A172 (cell line): ENCODE data around the gene GRAMD2A. TPM values are rescaled to one million over a fixed set of nuclear protein-coding genes. Genes with fewer than 3 reads are reported as not detected.
"Not testable (repeated sequence)": the region's sequence is repeated elsewhere in the genome, so short reads cannot be mapped to it uniquely, and the experiment has no call there.

Source experiments
- DNase-seq: peaks from one replicate; pipeline ENCODE4 v3.0.0-alpha.2; 2015; ENCODE audit warnings: low spot score
- total RNA-seq: library from RNA; depleted of rRNA; stranded (reverse); fragments of >200 nt; shearing (Covaris generic); gene quantifications from 2 replicates; pipeline ENCODE4 v1.2.3, GENCODE V29; 2014

GRAMD2A gene
- total RNA-seq, 1 experiment from 2014 or later = not detected

- peak; percentile 59 for DNase-seq
Observed at GRCh38 chr15:72184165-72184811, 13.3 kb downstream of the GRAMD2A start.

GRCh38 chr15:72183781-72184164 is 13.8 kb downstream of the GRAMD2A start:
- no peak for DNase-seq

- no peak for DNase-seq
Observed at GRCh38 chr15:72182673-72183072, 14.9 kb downstream of the GRAMD2A start.

- no peak for DNase-seq
Observed at GRCh38 chr15:72182244-72182643, 15.3 kb downstream of the GRAMD2A start.

GRCh38 chr15:72180761-72181324 is 16.7 kb downstream of the GRAMD2A start:
- DNase-seq = no peak

- no peak for DNase-seq
Observed at GRCh38 chr15:72179950-72180581, 17.5 kb downstream of the GRAMD2A start.

GRCh38 chr15:72178976-72179585 is 18.5 kb downstream of the GRAMD2A start:
- no peak for DNase-seq

GRCh38 chr15:72176743-72177142 is 20.8 kb downstream of the GRAMD2A start:
- no peak for DNase-seq

GRCh38 chr15:72176159-72176558 is 21.4 kb downstream of the GRAMD2A start:
- no peak for DNase-seq

GRCh38 chr15:72175186-72176044 is 22.2 kb downstream of the GRAMD2A start:
- no peak for DNase-seq

- no peak for DNase-seq
Observed at GRCh38 chr15:72174551-72175165, 22.9 kb downstream of the GRAMD2A start.

GRCh38 chr15:72173864-72174550 is 23.6 kb downstream of the GRAMD2A start:
- no peak for DNase-seq

GRCh38 chr15:72173401-72173800 is 24.2 kb downstream of the GRAMD2A start:
- DNase-seq = no peak

GRCh38 chr15:72172796-72173195 is 24.8 kb downstream of the GRAMD2A start:
- no peak for DNase-seq

- DNase-seq = not testable (repeated sequence)
Observed at GRCh38 chr15:72171978-72172377, 25.6 kb downstream of the GRAMD2A start.

GRCh38 chr15:72170691-72171090 is 26.9 kb downstream of the GRAMD2A start:
- no peak for DNase-seq

- DNase-seq = no peak
Observed at GRCh38 chr15:72169921-72170611, 27.5 kb downstream of the GRAMD2A start.

GRCh38 chr15:72169236-72169920 is 28.2 kb downstream of the GRAMD2A start:
- no peak for DNase-seq

- no peak for DNase-seq
Observed at GRCh38 chr15:72168808-72169190, 28.8 kb downstream of the GRAMD2A start.
